SJCRH30 (cell line): ENCODE data around the gene ZBTB8B. TPM values are rescaled to one million over a fixed set of nuclear protein-coding genes. Genes with fewer than 3 reads are reported as not detected.
"Not testable (repeated sequence)": the region's sequence is repeated elsewhere in the genome, so short reads cannot be mapped to it uniquely, and the experiment has no call there.

ENCODE experiments used
- DNase-seq, 2 experiments: peaks; one replicate each; pipeline ENCODE4 v3.0.0-alpha.2; 2015 to 2020
- H3K27ac ChIP-seq: fragments of 250-450 bp; sonication (Bioruptor Pico); 2 replicates; pipeline ENCODE4 v1.5.1; 2020; ENCODE audit warnings: mild to moderate bottlenecking, moderate library complexity
- H3K27me3 ChIP-seq: fragments of 250-450 bp; sonication (Bioruptor Pico); 2 replicates; pipeline ENCODE4 v1.5.1; 2020; ENCODE audit warnings: mild to moderate bottlenecking, moderate library complexity
- H3K36me3 ChIP-seq: fragments of 250-450 bp; sonication (Bioruptor Pico); 2 replicates; pipeline ENCODE4 v1.5.1; 2020; ENCODE audit warnings: mild to moderate bottlenecking, moderate library complexity
- H3K4me1 ChIP-seq: fragments of 250-450 bp; sonication (Bioruptor Pico); 2 replicates; pipeline ENCODE4 v1.5.1; 2020; ENCODE audit warnings: mild to moderate bottlenecking, moderate library complexity
- H3K4me3 ChIP-seq: fragments of 250-450 bp; sonication (Bioruptor Pico); 2 replicates; pipeline ENCODE4 v1.5.1; 2020; ENCODE audit warnings: mild to moderate bottlenecking, moderate library complexity
- H3K9me3 ChIP-seq: fragments of 250-450 bp; sonication (Bioruptor Pico); replicated peaks from 2 replicates; pipeline ENCODE4 v1.5.1; 2020; ENCODE audit warnings: mild to moderate bottlenecking, moderate library complexity
- total RNA-seq: library from RNA; depleted of rRNA; stranded (reverse); fragments of >200 nt; shearing (Covaris generic); gene quantifications from 2 replicates; pipeline ENCODE4 v1.2.3, GENCODE V29; 2014; rRNA removed

Gene ZBTB8B
- not detected in 2 replicates for total RNA-seq

- H3K27me3 ChIP-seq: no peaks in the 10 kb centered on the region
- DNase-seq: no peak
- H3K4me1 ChIP-seq: no peaks in the 10 kb centered on the region
- no peaks in the 10 kb centered on the region for H3K36me3 ChIP-seq
- H3K27ac ChIP-seq: no peak within 1 kb of the TSS
- no peaks in the 10 kb centered on the region for H3K9me3 ChIP-seq
- no peak within 1 kb of the TSS for H3K4me3 ChIP-seq
Measured at GRCh38 chr1:32464716-32465577, at the start of gene ZBTB8B. Gene ZBTB8B, plus strand, starts transcription at chr1:32465072. Its CDS starts 5,553 bp downstream, at chr1:32470625.

- Histone ChIP-seq H3K4me1 (no peaks in the 10 kb centered on the region), H3K27ac (no peak overlapping the region), H3K4me3 (no peak overlapping the region), H3K9me3 (peaks cover 6% of the 10 kb centered on the region), H3K27me3 (no peaks in the 10 kb centered on the region), H3K36me3 (no peaks in the 10 kb centered on the region)
- DNase-seq: no peak
Measured at GRCh38 chr1:32421775-32422174, 43.1 kb upstream of the ZBTB8B start.

- Histone ChIP-seq H3K36me3 (no peaks in the 10 kb centered on the region), H3K4me3 (no peak overlapping the region), H3K27me3 (peaks cover 7% of the 10 kb centered on the region), H3K27ac (no peak overlapping the region), H3K4me1 (no peaks in the 10 kb centered on the region), H3K9me3 (no peaks in the 10 kb centered on the region)
- DNase-seq: no peak
Measured at GRCh38 chr1:32426489-32427255, 38.2 kb upstream of the ZBTB8B start.

- Histone ChIP-seq H3K36me3 (no peaks in the 10 kb centered on the region), H3K4me1 (no peaks in the 10 kb centered on the region), H3K9me3 (no peaks in the 10 kb centered on the region), H3K27ac (no peak overlapping the region), H3K27me3 (peaks cover 13% of the 10 kb centered on the region), H3K4me3 (no peak overlapping the region)
- DNase-seq: no peak
Measured at GRCh38 chr1:32427264-32427963, 37.5 kb upstream of the ZBTB8B start.

GRCh38 chr1:32431736-32432400 lies 33.0 kb upstream of the ZBTB8B start:
- no peak overlapping the region for H3K4me3 ChIP-seq
- no peaks in the 10 kb centered on the region for H3K9me3 ChIP-seq
- no peak for DNase-seq
- no peaks in the 10 kb centered on the region for H3K36me3 ChIP-seq
- H3K27me3 ChIP-seq: peaks cover 13% of the 10 kb centered on the region
- no peak overlapping the region for H3K27ac ChIP-seq
- no peaks in the 10 kb centered on the region for H3K4me1 ChIP-seq

- no peaks in the 10 kb centered on the region for H3K36me3 ChIP-seq
Measured at GRCh38 chr1:32438136-32438535, 26.7 kb upstream of the ZBTB8B start.

GRCh38 chr1:32438777-32439176 lies 26.1 kb upstream of the ZBTB8B start:
- H3K36me3 ChIP-seq, H3K27ac ChIP-seq, DNase-seq, H3K27me3 ChIP-seq, H3K9me3 ChIP-seq, H3K4me1 ChIP-seq, H3K4me3 ChIP-seq: not testable (repeated sequence)

More at GRCh38 chr1:32438136-32438535, 26.7 kb upstream of the ZBTB8B start:
- Histone ChIP-seq H3K27me3 (peaks cover 4% of the 10 kb centered on the region), H3K9me3 (no peaks in the 10 kb centered on the region), H3K4me3 (no peak overlapping the region), H3K27ac (no peak overlapping the region), H3K4me1 (no peaks in the 10 kb centered on the region)
- no peak for DNase-seq

- not testable (repeated sequence) for H3K4me3 ChIP-seq, H3K9me3 ChIP-seq, H3K27me3 ChIP-seq, H3K27ac ChIP-seq, DNase-seq, H3K36me3 ChIP-seq, H3K4me1 ChIP-seq
Measured at GRCh38 chr1:32441467-32441866, 23.4 kb upstream of the ZBTB8B start.

- Histone ChIP-seq H3K4me3 (no peak overlapping the region), H3K27ac (no peak overlapping the region), H3K27me3 (no peaks in the 10 kb centered on the region), H3K9me3 (peaks cover 10% of the 10 kb centered on the region), H3K4me1 (no peaks in the 10 kb centered on the region), H3K36me3 (no peaks in the 10 kb centered on the region)
- DNase-seq: peak; percentile 27 to 35
Measured at GRCh38 chr1:32447469-32448185, 17.2 kb upstream of the ZBTB8B start.

- not testable (repeated sequence) for H3K27ac ChIP-seq, H3K4me1 ChIP-seq, H3K9me3 ChIP-seq, H3K4me3 ChIP-seq, H3K27me3 ChIP-seq, H3K36me3 ChIP-seq
- peak; percentile 82 to 89 for DNase-seq
Measured at GRCh38 chr1:32448186-32448772, 16.6 kb upstream of the ZBTB8B start.

GRCh38 chr1:32448773-32449456 lies 16.0 kb upstream of the ZBTB8B start:
- no peaks in the 10 kb centered on the region for H3K27me3 ChIP-seq
- peak; percentile 70 to 74 for DNase-seq
- peaks cover 10% of the 10 kb centered on the region for H3K9me3 ChIP-seq
- no peak overlapping the region for H3K4me3 ChIP-seq
- no peaks in the 10 kb centered on the region for H3K4me1 ChIP-seq
- no peaks in the 10 kb centered on the region for H3K36me3 ChIP-seq
- H3K27ac ChIP-seq: no peak overlapping the region

GRCh38 chr1:32449457-32449831 lies 15.4 kb upstream of the ZBTB8B start:
- not testable (repeated sequence) for DNase-seq, H3K27me3 ChIP-seq, H3K36me3 ChIP-seq, H3K27ac ChIP-seq, H3K9me3 ChIP-seq, H3K4me3 ChIP-seq, H3K4me1 ChIP-seq

- Histone ChIP-seq H3K9me3 (peaks cover 15% of the 10 kb centered on the region), H3K27me3 (no peaks in the 10 kb centered on the region), H3K36me3 (no peaks in the 10 kb centered on the region), H3K4me3 (no peak overlapping the region), H3K4me1 (peaks cover 8% of the 10 kb centered on the region), H3K27ac (no peak overlapping the region)
- peak; percentile 60 to 71 for DNase-seq
Measured at GRCh38 chr1:32454726-32455125, 10.1 kb upstream of the ZBTB8B start.
